ENCODE data around the gene PSMB1.
"Not testable (repeated sequence)": the region's sequence is repeated elsewhere in the genome, so short reads cannot be mapped to it uniquely, and the experiment has no call there.

PSMB1 gene

GRCh38 chr6:170535004-170535403 lies 18.1 kb downstream of the PSMB1 start:
- DNase-seq (ENCODE audit: low read depth in 2 of 2), result no peak

GRCh38 chr6:170533792-170534191 lies 19.3 kb downstream of the PSMB1 start:
- DNase-seq (ENCODE audit: low read depth in 2 of 2), result no peak

- no peak for DNase-seq (ENCODE audit: low read depth in 2 of 2)
Measured at GRCh38 chr6:170532867-170533488, 20.1 kb downstream of the PSMB1 start.

GRCh38 chr6:170529839-170530469 lies 23.2 kb downstream of the PSMB1 start:
- peak; percentile 42 to 54 for DNase-seq (ENCODE audit: low read depth in 2 of 2)

- not testable (repeated sequence) for DNase-seq (ENCODE audit: low read depth in 2 of 2)
Measured at GRCh38 chr6:170527995-170528394, 25.1 kb downstream of the PSMB1 start.

- no peak for DNase-seq (ENCODE audit: low read depth in 2 of 2)
Measured at GRCh38 chr6:170525795-170526194, 27.3 kb downstream of the PSMB1 start.

GRCh38 chr6:170524172-170524502 lies 29.0 kb downstream of the PSMB1 start:
- DNase-seq (ENCODE audit: low read depth in 2 of 2), result no peak

- no peak for DNase-seq (ENCODE audit: low read depth in 2 of 2)
Measured at GRCh38 chr6:170523256-170524171, 29.6 kb downstream of the PSMB1 start.

- no peak for DNase-seq (ENCODE audit: low read depth in 2 of 2)
Measured at GRCh38 chr6:170522565-170523183, 30.4 kb downstream of the PSMB1 start.

- peak in 1 of 2 donors; percentile 23 for DNase-seq (ENCODE audit: low read depth in 2 of 2)
Measured at GRCh38 chr6:170516783-170517616, 36.1 kb downstream of the PSMB1 start.

GRCh38 chr6:170514908-170515307 lies 38.2 kb downstream of the PSMB1 start:
- DNase-seq (ENCODE audit: low read depth in 2 of 2), result no peak

GRCh38 chr6:170512249-170512648 lies 40.9 kb downstream of the PSMB1 start:
- DNase-seq (ENCODE audit: low read depth in 2 of 2), result no peak

GRCh38 chr6:170510631-170511030 lies 42.5 kb downstream of the PSMB1 start:
- no peak for DNase-seq (ENCODE audit: low read depth in 2 of 2)

- DNase-seq (ENCODE audit: low read depth in 2 of 2), result no peak
Measured at GRCh38 chr6:170509723-170510018, 43.4 kb downstream of the PSMB1 start.

GRCh38 chr6:170508892-170509722 lies 44.0 kb downstream of the PSMB1 start:
- DNase-seq (ENCODE audit: low read depth in 2 of 2), result not testable (repeated sequence)

GRCh38 chr6:170508275-170508674 lies 44.8 kb downstream of the PSMB1 start:
- not testable (repeated sequence) for DNase-seq (ENCODE audit: low read depth in 2 of 2)

GRCh38 chr6:170507728-170508127 lies 45.4 kb downstream of the PSMB1 start:
- DNase-seq (ENCODE audit: low read depth in 2 of 2), result not testable (repeated sequence)

- DNase-seq (ENCODE audit: low read depth in 2 of 2), result no peak
Measured at GRCh38 chr6:170506446-170506845, 46.7 kb downstream of the PSMB1 start.

GRCh38 chr6:170505306-170505705 lies 47.8 kb downstream of the PSMB1 start:
- no peak for DNase-seq (ENCODE audit: low read depth in 2 of 2)

- DNase-seq (ENCODE audit: low read depth in 2 of 2), result no peak
Measured at GRCh38 chr6:170504479-170504878, 48.6 kb downstream of the PSMB1 start.

GRCh38 chr6:170503414-170503761 lies 49.7 kb downstream of the PSMB1 start:
- no peak for DNase-seq (ENCODE audit: low read depth in 2 of 2)

Measured in stimulated activated CD4-positive, alpha-beta T cell treated with anti-CD3 and anti-CD28 coated beads, Interleukin-4, amount 100 ng/mL, for 48 hours (primary cell).